Measurements from ENCODE around the gene LRTM2.

GRCh38 chr12:1829306-1829900 is 9.0 kb downstream of the LRTM2 start:
- TF ChIP-seq CTCF (IDR thresholded peaks at IDR 0.05) (no peak), POLR2A (IDR thresholded peaks at IDR 0.05) (no peak)
